Brain microvascular endothelial cell (primary cell): ENCODE results near the gene FBXO39.
"Not testable (repeated sequence)": the region's sequence is repeated elsewhere in the genome, so short reads cannot be mapped to it uniquely, and the experiment has no call there.

Experiments
- DNase-seq: peaks from one replicate; pipeline ENCODE4 v3.0.0-alpha.2; 2020
- H3K27ac ChIP-seq: fragments of 250-450 bp; sonication (Bioruptor Pico); 2 replicates; pipeline ENCODE4 v1.5.1; 2020; ENCODE audit warnings: mild to moderate bottlenecking, moderate library complexity
- H3K27me3 ChIP-seq: fragments of 250-450 bp; sonication (Bioruptor Pico); replicated peaks from 2 replicates; pipeline ENCODE4 v1.5.1; 2020; ENCODE audit warnings: mild to moderate bottlenecking
- H3K36me3 ChIP-seq: fragments of 250-450 bp; sonication (Bioruptor Pico); replicated peaks from 2 replicates; pipeline ENCODE4 v1.5.1; 2020; ENCODE audit warnings: mild to moderate bottlenecking
- H3K4me3 ChIP-seq: 2 replicates; pipeline ENCODE4 v1.5.1; 2011; ENCODE audit warnings: low read depth, mild to moderate bottlenecking, control low read depth, low read length, moderate library complexity
- CTCF ChIP-seq: IDR thresholded peaks from 2 replicates; pipeline ENCODE4 v1.5.1; 2011; ENCODE audit warnings: low read depth, mild to moderate bottlenecking, moderate library complexity, low read length, control low read depth, inconsistent platforms; ENCODE audit errors: missing control alignments
- in situ Hi-C: cut with HindIII; loops from 2 replicates; pipeline ENCODE4 v1.10.0; 2017; ENCODE audit warnings: low sequenced_read_pairs, low pct_ligation_motif_present

FBXO39 gene

DNA sequence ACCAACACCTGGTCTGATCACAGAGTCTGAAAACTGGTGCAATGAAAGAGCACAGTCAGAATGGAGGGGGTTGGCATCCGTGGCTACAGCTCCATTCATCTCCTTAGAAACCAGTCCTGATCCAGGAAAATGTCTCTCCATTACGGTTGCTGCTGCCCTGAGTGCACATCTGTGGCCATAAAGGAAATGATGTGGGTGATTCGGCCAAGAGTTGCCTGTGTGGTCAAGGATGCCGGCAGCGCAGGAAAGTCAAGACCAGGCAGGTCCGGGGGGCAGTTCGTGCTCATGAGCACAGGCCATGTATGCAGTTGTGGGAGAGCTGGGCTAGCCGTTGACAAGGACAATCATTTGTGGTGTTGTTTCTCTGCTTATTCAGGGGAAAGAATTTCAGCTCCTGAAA is 14.2 kb upstream of the FBXO39 start:
- DNase-seq, result no peak
- in situ Hi-C loops, result no loop called here
- Histone ChIP-seq H3K27me3 (no peaks in the 10 kb centered on the region), H3K36me3 (no peaks in the 10 kb centered on the region), H3K4me3 (no peak overlapping the region), H3K27ac (no peak overlapping the region)
- no peak for TF ChIP-seq CTCF

- Histone ChIP-seq H3K27ac (no peak overlapping the region), H3K4me3 (no peak overlapping the region), H3K27me3 (no peaks in the 10 kb centered on the region), H3K36me3 (no peaks in the 10 kb centered on the region)
- no peak for TF ChIP-seq CTCF
- DNase-seq, result no peak
- in situ Hi-C loops, result no loop called here
Measured at GRCh38 chr17:6768447-6768846, 7.6 kb upstream of the FBXO39 start.

DNA sequence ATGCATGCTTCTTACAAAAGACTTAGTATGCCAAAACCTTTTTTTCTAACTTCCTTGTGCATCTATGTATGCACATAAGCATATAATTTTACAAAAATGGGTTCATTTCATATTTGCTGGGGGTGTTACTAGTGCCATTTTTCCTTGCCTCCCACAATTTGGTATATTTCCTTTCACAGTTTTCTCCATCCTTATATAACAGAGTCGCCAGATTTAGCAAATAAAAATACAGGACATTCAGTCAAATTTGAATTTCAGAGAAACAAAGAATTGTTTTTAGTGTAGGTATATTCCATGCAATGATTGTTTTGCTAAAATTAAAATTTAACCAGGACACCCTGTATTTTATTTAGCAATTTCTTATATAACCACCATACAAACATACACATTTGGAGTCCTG is 4.0 kb upstream of the FBXO39 start:
- peaks cover 18% of the 10 kb centered on the region for H3K27me3 ChIP-seq
- in situ Hi-C loops, result no loop called here
- H3K4me3 ChIP-seq, result no peak overlapping the region
- H3K27ac ChIP-seq, result no peak overlapping the region
- no peak for TF ChIP-seq CTCF
- no peak for DNase-seq
- no peaks in the 10 kb centered on the region for H3K36me3 ChIP-seq

- H3K27ac ChIP-seq, H3K36me3 ChIP-seq, DNase-seq, in situ Hi-C loops, H3K4me3 ChIP-seq: not testable (repeated sequence)
- H3K27me3 ChIP-seq, result peaks cover 19% of the 10 kb centered on the region
Measured at GRCh38 chr17:6774906-6775305, 1.1 kb upstream of the FBXO39 start.

GRCh38 chr17:6779411-6779810 is 3.4 kb downstream of the FBXO39 start:
- TF ChIP-seq CTCF, result no peak
- no peak overlapping the region for H3K4me3 ChIP-seq
- no peaks in the 10 kb centered on the region for H3K36me3 ChIP-seq
- no peak overlapping the region for H3K27ac ChIP-seq
- peaks cover 21% of the 10 kb centered on the region for H3K27me3 ChIP-seq
- DNase-seq, result no peak
- in situ Hi-C loops, result no loop called here

DNA sequence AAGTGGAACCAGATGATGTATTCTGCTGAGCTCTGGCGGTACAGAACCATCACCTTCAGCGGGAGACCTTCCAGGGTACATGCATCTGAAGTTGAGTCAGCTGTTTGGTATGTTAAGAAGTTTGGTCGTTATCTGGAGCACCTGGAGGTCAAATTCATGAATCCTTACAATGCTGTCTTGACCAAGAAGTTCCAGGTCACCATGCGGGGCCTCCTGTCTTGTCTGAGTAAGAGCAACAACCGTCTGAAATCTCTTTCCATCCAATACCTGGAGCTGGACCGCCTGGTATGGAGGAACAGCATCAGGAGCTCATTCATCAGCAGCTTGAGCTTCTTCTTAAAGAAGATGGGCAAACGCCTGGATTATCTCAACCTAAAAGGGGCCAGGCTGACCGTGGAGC is 4.0 kb downstream of the FBXO39 start:
- H3K27me3 ChIP-seq, result peaks cover 21% of the 10 kb centered on the region
- in situ Hi-C loops, result no loop called here
- H3K36me3 ChIP-seq, result no peaks in the 10 kb centered on the region
- no peak overlapping the region for H3K4me3 ChIP-seq
- no peak overlapping the region for H3K27ac ChIP-seq
- DNase-seq, result no peak
- no peak for TF ChIP-seq CTCF

GRCh38 chr17:6780886-6781285 is 4.9 kb downstream of the FBXO39 start:
- no peak overlapping the region for H3K4me3 ChIP-seq

More at GRCh38 chr17:6780886-6781285, 4.9 kb downstream of the FBXO39 start:
- H3K27ac ChIP-seq, result no peak overlapping the region
- in situ Hi-C loops, result no loop called here
- DNase-seq, result no peak
- TF ChIP-seq CTCF, result no peak
- H3K27me3 ChIP-seq, result peaks cover 13% of the 10 kb centered on the region
- H3K36me3 ChIP-seq, result no peaks in the 10 kb centered on the region
